Coronary artery (tissue), 2 donors: Measurements from ENCODE around the gene MYORG.

ENCODE experiments used
- DNase-seq: peaks from one replicate; pipeline ENCODE4 v3.0.0-alpha.2; 2017; ENCODE audit warnings: low spot score
- H3K27ac ChIP-seq, 2 donors: fragments of 200-600 bp; sonication (generic); one replicate each; pipeline ENCODE4 v1.5.1; 2016 to 2019
- H3K4me3 ChIP-seq: fragments of 200-600 bp; sonication (generic); 2 replicates; pipeline ENCODE4 v1.5.1; 2016; ENCODE audit warnings: mild to moderate bottlenecking, moderate library complexity
- CTCF ChIP-seq: fragments of 200-600 bp; sonication (generic); IDR thresholded peaks from one replicate; pipeline ENCODE4 v1.5.1; 2019; ENCODE audit warnings: antibody characterized with exemption

Gene MYORG

GRCh38 chr9:34376596-34377403 lies at the start of gene MYORG:
Gene MYORG (minus strand): TSS chr9:34376898. CDS start chr9:34372943, 3,955 bp downstream.
- TF ChIP-seq CTCF: no peak
- Histone ChIP-seq H3K27ac (peak within 1 kb of the TSS; percentile 58 to 84), H3K4me3 (peak within 1 kb of the TSS; percentile 92)
- peak; percentile 91 for DNase-seq

- no peak overlapping the region for H3K4me3 ChIP-seq
- no peak for DNase-seq
- no peak overlapping the region for H3K27ac ChIP-seq
- TF ChIP-seq CTCF: no peak
These were observed 43.2 kb upstream of the MYORG start for GRCh38 chr9:34419716-34420504.

GRCh38 chr9:34417734-34418133 lies 41.0 kb upstream of the MYORG start:
- Histone ChIP-seq H3K27ac (no peak overlapping the region), H3K4me3 (no peak overlapping the region)
- DNase-seq: no peak
- TF ChIP-seq CTCF: no peak

GRCh38 chr9:34413231-34413852 lies 36.6 kb upstream of the MYORG start:
- no peak for TF ChIP-seq CTCF
- Histone ChIP-seq H3K27ac (no peak overlapping the region), H3K4me3 (no peak overlapping the region)
- no peak for DNase-seq

- Histone ChIP-seq H3K4me3 (no peak overlapping the region), H3K27ac (no peak overlapping the region)
- TF ChIP-seq CTCF: no peak
- no peak for DNase-seq
These were observed 35.6 kb upstream of the MYORG start for GRCh38 chr9:34412336-34412735.

GRCh38 chr9:34409154-34409553 lies 32.5 kb upstream of the MYORG start:
- no peak for TF ChIP-seq CTCF
- Histone ChIP-seq H3K27ac (no peak overlapping the region), H3K4me3 (no peak overlapping the region)
- DNase-seq: no peak
